PC-9 (cell line): ENCODE results near the gene PHOSPHO1. TPM values are rescaled to one million over a fixed set of nuclear protein-coding genes. Genes with fewer than 3 reads are reported as not detected.

Source experiments
- BruUV-seq: library from RNA; stranded (reverse); fragments of 400-500 nt; replicated peaks from 2 replicates; lab custom pipeline; 2021; lab: Mats Ljungman, UMichigan
- CTCF ChIA-PET: fragments of 300-600 bp; sonication (Branson Sonifier 250); formaldehyde crosslinking; loops from one replicate; lab custom pipeline; 2022; ENCODE audit warnings: antibody characterized with exemption; lab: Charles Lee
- POLR2A ChIA-PET: fragments of 300-600 bp; sonication (Branson Sonifier 250); formaldehyde crosslinking; loops from one replicate; lab custom pipeline; 2022; ENCODE audit warnings: antibody characterized with exemption; ENCODE audit not compliant: unreplicated experiment; lab: Charles Lee
- DNase-seq, 2 experiments: peaks; one replicate each; pipeline versions ENCODE4 v3.0.0 to v3.0.0-alpha.2; 2015 to 2022; ENCODE audit warnings: mixed read lengths in 1 of 2
- H2AFZ ChIP-seq: fragments of 200-600 bp; sonication (generic); 2 replicates; pipeline ENCODE4 v1.8.1; 2017; ENCODE audit warnings: antibody characterized with exemption
- H3F3A ChIP-seq: fragments of 200-600 bp; sonication (generic); 2 replicates; pipeline ENCODE4 v1.8.1; 2017; ENCODE audit warnings: antibody characterized with exemption, mild to moderate bottlenecking, low read depth; ENCODE audit not compliant: insufficient read depth
- H3K27ac ChIP-seq: fragments of 200-600 bp; sonication (generic); 2 replicates; pipeline ENCODE4 v1.6.1; 2016; ENCODE audit warnings: mixed run types
- H3K27me3 ChIP-seq: fragments of 200-600 bp; sonication (generic); 2 replicates; pipeline ENCODE4 v1.6.1; 2016; ENCODE audit warnings: low read depth, mixed run types; ENCODE audit not compliant: insufficient read depth
- H3K36me3 ChIP-seq: fragments of 200-600 bp; sonication (generic); 2 replicates; pipeline ENCODE4 v1.6.1; 2016; ENCODE audit warnings: low read depth, mixed run types
- H3K4me1 ChIP-seq: fragments of 200-600 bp; sonication (generic); replicated peaks from 2 replicates; pipeline ENCODE4 v1.6.1; 2016; ENCODE audit warnings: mixed run types; ENCODE audit not compliant: insufficient read depth
- H3K4me2 ChIP-seq: fragments of 200-600 bp; sonication (generic); 2 replicates; pipeline ENCODE4 v1.6.1; 2017; ENCODE audit warnings: mixed run types
- H3K4me3 ChIP-seq: fragments of 200-600 bp; sonication (generic); 2 replicates; pipeline ENCODE4 v1.6.1; 2016; ENCODE audit warnings: mixed run types
- H3K79me2 ChIP-seq: fragments of 200-600 bp; sonication (generic); 2 replicates; pipeline ENCODE4 v1.6.1; 2017; ENCODE audit warnings: low read depth, mixed run types
- H3K9me2 ChIP-seq: fragments of 200-600 bp; sonication (generic); 2 replicates; pipeline ENCODE4 v1.8.1; 2017; ENCODE audit warnings: mild to moderate bottlenecking; ENCODE audit not compliant: insufficient read depth
- H3K9me3 ChIP-seq: fragments of 200-600 bp; sonication (generic); 2 replicates; pipeline ENCODE4 v1.8.1; 2016; ENCODE audit warnings: low read depth; ENCODE audit not compliant: insufficient read depth
- H4K20me1 ChIP-seq: fragments of 200-600 bp; sonication (generic); 2 replicates; pipeline ENCODE4 v1.8.1; 2017; ENCODE audit not compliant: insufficient read depth
- CTCF ChIP-seq: fragments of 200-600 bp; sonication (generic); conservative IDR thresholded peaks from 2 replicates; pipeline ENCODE4 v1.6.1; 2017; ENCODE audit warnings: mixed run types, antibody characterized with exemption, mild to moderate bottlenecking, moderate library complexity
- EZH2 ChIP-seq: fragments of 200-600 bp; sonication (generic); IDR thresholded peaks from 2 replicates; pipeline ENCODE4 v1.8.0; 2017; ENCODE audit warnings: antibody characterized with exemption, low read depth
- intact Hi-C: fragments of 100-400 bp; cut with micrococcal nuclease; formaldehyde crosslinking; loops from one replicate; pipeline ENCODE4 v1.10.0; 2022; ENCODE audit not compliant: unreplicated experiment
- total RNA-seq: library from RNA; stranded (reverse); gene quantifications from 2 replicates; pipeline ENCODE4 v1.2.3, GENCODE V29; 2021

Gene PHOSPHO1
- total RNA-seq, 1 experiment from 2014 or later = not detected

GRCh38 chr17:49229805-49230600, 584 bp downstream of the PHOSPHO1 start:
- intact Hi-C loops = loop anchor here (5.0 kb wide), 4 partner anchors 38 to 193 kb away; no protein-coding TSS in a partner anchor
- Histone ChIP-seq H3K36me3 (no peaks in the 10 kb centered on the region), H3K9me3 (no peaks in the 10 kb centered on the region), H3K9me2 (no peaks in the 10 kb centered on the region), H2AFZ (peak overlapping the region; percentile 76), H3K4me1 (peaks cover 18% of the 10 kb centered on the region), H3K79me2 (no peaks in the 10 kb centered on the region), H3K27ac (no peak overlapping the region), H4K20me1 (no peaks in the 10 kb centered on the region), H3K27me3 (peaks cover 17% of the 10 kb centered on the region; the same call in 1 of the 2 replicates), H3K4me2 (peak overlapping the region; percentile 88), H3F3A (no peaks in the 10 kb centered on the region), H3K4me3 (peak overlapping the region; percentile 60)
- ChIA-PET POLR2A (interaction anchor here (0.5 to 0.7 kb wide), 2 partner anchors 139 to 534 kb away, joined by 4 to 5 read pairs; partner anchors contain the start of gene FAM117A), CTCF (interaction anchor here (0.7 to 1.2 kb wide), 3 partner anchors 21 to 37 kb away, joined by 3 to 7 read pairs (median 3); no protein-coding TSS in a partner anchor)
- no peak for TF ChIP-seq EZH2
- TF ChIP-seq CTCF = no peak
- DNase-seq = no peak
- no TSS peak for BruUV-seq

- no peak overlapping the region for H2AFZ ChIP-seq
- peaks cover 17% of the 10 kb centered on the region; the same call in 1 of the 2 replicates for H3K27me3 ChIP-seq
- BruUV-seq = no TSS peak
- H3K4me3 ChIP-seq = no peak overlapping the region
- no peak overlapping the region for H3K27ac ChIP-seq
- H3K9me2 ChIP-seq = no peaks in the 10 kb centered on the region
- POLR2A ChIA-PET = interaction anchor here (0.5 kb wide), 1 partner anchor 535 kb away, joined by 5 read pairs; the partner anchor contains the start of gene FAM117A
- H3K4me2 ChIP-seq = no peak overlapping the region
- CTCF ChIA-PET = interaction anchor here (0.7 to 1.0 kb wide), 2 partner anchors 20 to 37 kb away, joined by 3 read pairs; no protein-coding TSS in a partner anchor
- H3K4me1 ChIP-seq = peaks cover 13% of the 10 kb centered on the region
- no peaks in the 10 kb centered on the region for H3K79me2 ChIP-seq
- TF ChIP-seq CTCF (no peak), EZH2 (no peak)
- H3K9me3 ChIP-seq = no peaks in the 10 kb centered on the region
- no peaks in the 10 kb centered on the region for H3K36me3 ChIP-seq
- intact Hi-C loops = loop anchor here (5.0 kb wide), 4 partner anchors 37 to 192 kb away; no protein-coding TSS in a partner anchor
- H3F3A ChIP-seq = no peaks in the 10 kb centered on the region
- H4K20me1 ChIP-seq = no peaks in the 10 kb centered on the region
- peak in 1 of 2 experiments; percentile 39 for DNase-seq
Observed at GRCh38 chr17:49229076-49229804, 1.3 kb downstream of the PHOSPHO1 start.
